ENCODE results near the gene RHOU.
"Not testable (repeated sequence)": the region's sequence is repeated elsewhere in the genome, so short reads cannot be mapped to it uniquely, and the experiment has no call there.

RHOU gene

GRCh38 chr1:228760979-228761378 is 25.7 kb downstream of the RHOU start:
- DNase-seq = no peak

GRCh38 chr1:228763561-228763960 is 28.3 kb downstream of the RHOU start:
- DNase-seq = no peak

- no peak for DNase-seq
These were observed 30.1 kb downstream of the RHOU start for GRCh38 chr1:228765168-228765946.

- no peak for DNase-seq
These were observed 31.5 kb downstream of the RHOU start for GRCh38 chr1:228766788-228767187.

- no peak for DNase-seq
These were observed 32.5 kb downstream of the RHOU start for GRCh38 chr1:228767636-228768354.

- DNase-seq = no peak
These were observed 33.2 kb downstream of the RHOU start for GRCh38 chr1:228768355-228769000.

GRCh38 chr1:228770779-228771223 is 35.5 kb downstream of the RHOU start:
- no peak for DNase-seq

GRCh38 chr1:228772516-228773212 is 37.4 kb downstream of the RHOU start:
- no peak for DNase-seq

GRCh38 chr1:228775946-228776345 is 40.7 kb downstream of the RHOU start:
- not testable (repeated sequence) for DNase-seq

- DNase-seq = no peak
These were observed 41.2 kb downstream of the RHOU start for GRCh38 chr1:228776449-228776848.

- no peak for DNase-seq
These were observed 42.0 kb downstream of the RHOU start for GRCh38 chr1:228777236-228777635.

- DNase-seq = no peak
These were observed 42.7 kb downstream of the RHOU start for GRCh38 chr1:228778026-228778425.

- DNase-seq = no peak
These were observed 43.2 kb downstream of the RHOU start for GRCh38 chr1:228778466-228778865.

GRCh38 chr1:228778961-228779360 is 43.7 kb downstream of the RHOU start:
- no peak for DNase-seq

- peak in 1 of 2 experiments; percentile 42 for DNase-seq
These were observed 46.0 kb downstream of the RHOU start for GRCh38 chr1:228781161-228781808.

GRCh38 chr1:228781809-228782661 is 46.8 kb downstream of the RHOU start:
- no peak for DNase-seq

GRCh38 chr1:228782662-228783417 is 47.6 kb downstream of the RHOU start:
- no peak for DNase-seq

- DNase-seq = no peak
These were observed 48.2 kb downstream of the RHOU start for GRCh38 chr1:228783418-228784040.

- DNase-seq = no peak
These were observed 48.9 kb downstream of the RHOU start for GRCh38 chr1:228784181-228784580.
